GM12878 (cell line): Measurements from ENCODE around the gene NHERF2. TPM values are rescaled to one million over a fixed set of nuclear protein-coding genes. Genes with fewer than 3 reads are reported as not detected.

Experiments used
- BHLHE40 ChIP-seq, 2 experiments: fragments of 450-650 bp in 1 of 2; IDR thresholded peaks; 2 replicates each; pipeline ENCODE4 v1.6.1; 2011 to 2017; ENCODE audit warnings: low read depth in 2 of 2, borderline replicate concordance in 1 of 2, improper control_type of control experiment in 1 of 2, low read length in 1 of 2, mild to moderate bottlenecking in 1 of 2
- CHD2 ChIP-seq: IDR thresholded peaks from 2 replicates; pipeline ENCODE4 v1.6.1; 2011; ENCODE audit warnings: low read depth, low read length, improper control_type of control experiment, borderline replicate concordance
- EGR1 ChIP-seq, 2 experiments: IDR thresholded peaks; 1 replicate in 1 of 2; 2 replicates in 1 of 2; pipeline ENCODE4 v1.6.1; 2011 to 2012; ENCODE audit warnings: low read depth in 2 of 2, low read length in 2 of 2, borderline replicate concordance in 1 of 2, mild to moderate bottlenecking in 1 of 2, moderate library complexity in 1 of 2
- HDGF ChIP-seq: fragments of 450-650 bp; IDR thresholded peaks from 2 replicates; pipeline ENCODE4 v1.6.1; 2016; ENCODE audit warnings: antibody characterized with exemption
- MTA2 ChIP-seq: fragments of 450-650 bp; IDR thresholded peaks from 2 replicates; pipeline ENCODE4 v1.6.1; 2016; ENCODE audit warnings: low read depth, mild to moderate bottlenecking, moderate library complexity
- MTA3 ChIP-seq: IDR thresholded peaks from 2 replicates; pipeline ENCODE4 v1.6.1; 2012; ENCODE audit warnings: low read length, inconsistent platforms, borderline replicate concordance
- MXI1 ChIP-seq: fragments of 150-350 bp; IDR thresholded peaks from 2 replicates; pipeline ENCODE4 v1.6.1; 2011; ENCODE audit warnings: low read depth, mild to moderate bottlenecking, inconsistent platforms, low read length, improper control_type of control experiment
- MYC ChIP-seq: IDR thresholded peaks from 2 replicates; pipeline ENCODE4 v1.6.1; 2011; ENCODE audit warnings: mild to moderate bottlenecking, low read length, moderate library complexity, inconsistent platforms; ENCODE audit not compliant: insufficient read depth, insufficient replicate concordance, insufficient read length, severe bottlenecking
- NFXL1 ChIP-seq: fragments of 450-650 bp; IDR thresholded peaks from 2 replicates; pipeline ENCODE4 v1.6.1; 2017; ENCODE audit warnings: antibody characterized with exemption, mild to moderate bottlenecking, borderline replicate concordance
- NFYB ChIP-seq: IDR thresholded peaks from 2 replicates; pipeline ENCODE4 v1.6.1; 2011; ENCODE audit warnings: low read depth, mild to moderate bottlenecking, low read length, improper control_type of control experiment, moderate library complexity; ENCODE audit not compliant: insufficient read depth
- PBX3 ChIP-seq: IDR thresholded peaks from 2 replicates; pipeline ENCODE4 v1.6.1; 2011; ENCODE audit warnings: mild to moderate bottlenecking, low read depth, low read length, moderate library complexity; ENCODE audit not compliant: insufficient replicate concordance
- POLR2AphosphoS5 ChIP-seq: IDR thresholded peaks from 2 replicates; pipeline ENCODE4 v1.6.1; 2011; ENCODE audit warnings: mild to moderate bottlenecking, low read length, inconsistent platforms
- PRDM15 ChIP-seq: fragments of 450-650 bp; formaldehyde crosslinking; IDR thresholded peaks from 2 replicates; pipeline ENCODE4 v1.4.0; 2020; ENCODE audit warnings: mild to moderate bottlenecking, moderate library complexity
- RFX5 ChIP-seq: IDR thresholded peaks from 2 replicates; pipeline ENCODE4 v1.6.1; 2011; ENCODE audit warnings: low read depth, low read length, improper control_type of control experiment
- SKIL ChIP-seq: fragments of 450-650 bp; IDR thresholded peaks from 2 replicates; pipeline ENCODE4 v1.6.1; 2017; ENCODE audit warnings: mild to moderate bottlenecking, low read depth, inconsistent platforms; ENCODE audit not compliant: poor library complexity, severe bottlenecking
- SMAD5 ChIP-seq: IDR thresholded peaks from 2 replicates; pipeline ENCODE4 v1.6.1; 2016; ENCODE audit warnings: antibody characterized with exemption, low read depth
- SP1 ChIP-seq: IDR thresholded peaks from one replicate; pipeline ENCODE4 v1.6.1; 2011; ENCODE audit warnings: low read depth, low read length
- STAT3 ChIP-seq: IDR thresholded peaks from 2 replicates; pipeline ENCODE4 v1.6.1; 2011; ENCODE audit warnings: low read depth, low read length, improper control_type of control experiment
- TARDBP ChIP-seq: IDR thresholded peaks from 2 replicates; pipeline ENCODE4 v1.6.1; 2016; ENCODE audit warnings: borderline replicate concordance
- USF2 ChIP-seq: IDR thresholded peaks from 2 replicates; pipeline ENCODE4 v1.6.1; 2011; ENCODE audit warnings: low read depth, low read length, improper control_type of control experiment, borderline replicate concordance
- polyA plus RNA-seq, 11 experiments: library from polyadenylated mRNA; depleted of rRNA in 4 of 11; unstranded in 6 of 11; stranded (reverse) in 5 of 11; fragments of >200 nt; fragmentation: Nextera tagmentation in 4 of 11; fragmentation: Illumina TruSeq in 1 of 11; extraction: Ambion mirVana in 4 of 11; extraction: Trizol in 1 of 11; gene quantifications; 1 replicate in 1 of 11; 2 replicates in 10 of 11; pipeline versions ENCODE4 v1.2.1 to v1.2.3, GENCODE V29; 2011 to 2016; ENCODE audit warnings: inconsistent platforms in 2 of 11, missing spikeins in 2 of 11, low read depth in 1 of 11
- total RNA-seq, 4 experiments: library from RNA; depleted of rRNA in 3 of 4; stranded (reverse); fragments of >200 nt in 3 of 4; fragmentation: Illumina TruSeq in 1 of 4; extraction: Trizol in 1 of 4; gene quantifications; 2 replicates each; pipeline versions ENCODE4 v1.2.1 to v1.2.3, GENCODE V29; 2013 to 2021

Gene NHERF2
- total and polyA plus RNA-seq, 10 of the 15 experiments (the other 5 are each of a cell fraction or from before 2014, with no cell fraction given) = 0.05 to 0.31 (median 0.08) TPM; not detected in 4

DNA sequence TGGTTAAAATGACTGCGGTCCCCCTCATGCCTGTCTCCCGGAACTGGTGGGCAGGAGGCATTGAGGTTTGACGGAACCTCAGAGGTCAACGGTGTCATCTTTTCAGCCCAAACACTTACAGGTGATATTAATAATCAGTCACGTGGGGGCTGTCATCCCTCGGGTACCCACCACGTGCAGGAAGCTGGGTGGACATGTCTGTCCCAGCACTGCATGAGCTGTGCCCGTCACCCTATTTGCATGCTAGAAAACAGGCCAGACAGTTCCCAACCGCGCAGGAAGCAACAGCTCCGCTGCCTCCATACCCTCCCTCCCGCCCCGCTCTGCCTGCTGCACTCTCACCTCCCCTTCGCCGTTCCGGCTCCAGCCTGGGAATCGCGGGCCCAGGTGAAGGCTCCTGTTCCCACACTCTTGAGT is 35.6 kb upstream of the NHERF2 start (continued):
- TF ChIP-seq MTA3 = no peak
- peak; percentile 48 for TF ChIP-seq POLR2AphosphoS5
- peak; percentile 79 for TF ChIP-seq MXI1
- no peak for TF ChIP-seq SKIL
- no peak for TF ChIP-seq PRDM15 (CRISPR knock-in tag)
- no peak for TF ChIP-seq MYC
- no peak for TF ChIP-seq NFXL1
- no peak for TF ChIP-seq TARDBP
- 0 out of 3 replicates have a peak, but pooled peaks of 1 of the 2 experiments have one; percentile 10 for TF ChIP-seq EGR1 (IDR thresholded peaks at IDR 0.05; ENCODE audit: borderline replicate concordance in 1 of 2, low read depth in 2 of 2, low read length in 2 of 2)
- peak; percentile 96 to 97 for TF ChIP-seq BHLHE40 (IDR thresholded peaks at IDR 0.05; ENCODE audit: borderline replicate concordance in 1 of 2, low read depth in 2 of 2, low read length in 1 of 2)
- TF ChIP-seq USF2 = peak; percentile 90
- TF ChIP-seq HDGF = no peak
- peak; percentile 68 for TF ChIP-seq PBX3
- peak; percentile 26; the same call in 1 of the 2 replicates for TF ChIP-seq MTA2
- no peak for TF ChIP-seq CHD2
- no peak for TF ChIP-seq STAT3
- TF ChIP-seq NFYB = no peak
- TF ChIP-seq SMAD5 = no peak
- TF ChIP-seq RFX5 = no peak
- peak; percentile 2 for TF ChIP-seq SP1
